Hematopoietic multipotent progenitor cell treated with erythropoietin and hydrocortisone succinate and interleukin-3 and kit ligand, for 17 days (in vitro differentiated cells): ENCODE results near the gene SNX21.
A peak's percentile ranks its signal among the peaks of the same experiment; 100 is the strongest.
"Not testable (repeated sequence)": the region's sequence is repeated elsewhere in the genome, so short reads cannot be mapped to it uniquely, and the experiment has no call there.

Experiments used
- DNase-seq: peaks from one replicate; pipeline ENCODE4 v3.0.0-alpha.2; 2015; ENCODE audit warnings: low spot score

Gene SNX21

GRCh38 chr20:45823949-45824835 lies 9.4 kb upstream of the SNX21 start:
- peak; percentile 61 for DNase-seq

- no peak for DNase-seq
Observed at GRCh38 chr20:45826381-45827019, 7.1 kb upstream of the SNX21 start.

GRCh38 chr20:45827030-45827652 lies 6.5 kb upstream of the SNX21 start, which contains the start of gene TNNC2:
Gene TNNC2 (minus strand): TSS chr20:45827312. CDS start chr20:45827248, 64 bp downstream.
- no peak for DNase-seq

- no peak for DNase-seq
Observed at GRCh38 chr20:45827712-45828111, 5.9 kb upstream of the SNX21 start.

GRCh38 chr20:45828589-45828988 lies 5.0 kb upstream of the SNX21 start:
- DNase-seq: no peak

GRCh38 chr20:45829673-45830106 lies 3.9 kb upstream of the SNX21 start:
- not testable (repeated sequence) for DNase-seq

- no peak for DNase-seq
Observed at GRCh38 chr20:45832619-45833018, 980 bp upstream of the SNX21 start.

- no peak for DNase-seq
Observed at GRCh38 chr20:45833883-45834796, 541 bp downstream of the SNX21 start.

- no peak for DNase-seq
Observed at GRCh38 chr20:45834797-45835161, 1.2 kb downstream of the SNX21 start.

- DNase-seq: no peak
Observed at GRCh38 chr20:45835329-45835765, 1.7 kb downstream of the SNX21 start.

- peak; percentile 74 for DNase-seq
Observed at GRCh38 chr20:45835825-45836224, 2.2 kb downstream of the SNX21 start.

GRCh38 chr20:45836841-45837240 lies 3.2 kb downstream of the SNX21 start:
- peak; percentile 34 for DNase-seq

- no peak for DNase-seq
Observed at GRCh38 chr20:45840700-45841198, 7.2 kb downstream of the SNX21 start.

- no peak for DNase-seq
Observed at GRCh38 chr20:45841407-45842129, 8.0 kb downstream of the SNX21 start.

GRCh38 chr20:45842169-45842812 lies 8.7 kb downstream of the SNX21 start:
- DNase-seq: no peak

GRCh38 chr20:45843506-45843905 lies 9.9 kb downstream of the SNX21 start:
- DNase-seq: no peak

GRCh38 chr20:45845452-45845851 lies 11.9 kb downstream of the SNX21 start:
- no peak for DNase-seq

- no peak for DNase-seq
Observed at GRCh38 chr20:45848421-45848820, 14.8 kb downstream of the SNX21 start.

- DNase-seq: no peak
Observed at GRCh38 chr20:45848969-45849582, 15.5 kb downstream of the SNX21 start.

- DNase-seq: no peak
Observed at GRCh38 chr20:45850238-45850637, 16.6 kb downstream of the SNX21 start.
